HCT116 (cell line): ENCODE data around the gene PTPRR. TPM values are rescaled to one million over a fixed set of nuclear protein-coding genes. Genes with fewer than 3 reads are reported as not detected.

Source experiments
- ATAC-seq: fragments of 200-7000 bp; cut with Tn5 transposase; 2 replicates; pipeline ENCODE4 v1.9.1; 2020; ENCODE audit warnings: mild to moderate bottlenecking, moderate library complexity
- BruUV-seq: library from RNA; stranded (reverse); fragments of 400-500 nt; replicated peaks from 2 replicates; lab custom pipeline; 2021; lab: Mats Ljungman, UMichigan
- CTCF ChIA-PET: fragments of 300-600 bp; sonication (Branson Sonifier 250); formaldehyde crosslinking; loops from one replicate; lab custom pipeline; 2021; ENCODE audit warnings: antibody characterized with exemption; lab: Charles Lee
- POLR2A ChIA-PET: fragments of 300-600, 350-600 bp; sonication (Branson Sonifier 250); formaldehyde crosslinking; loops from one replicate; lab custom pipeline; 2021; ENCODE audit warnings: antibody characterized with exemption; lab: Charles Lee
- RAD21 ChIA-PET, 2 experiments: fragments of 300-600 bp; sonication (Branson Sonifier 250); formaldehyde crosslinking; loops; one replicate each; lab custom pipeline; 2023; ENCODE audit warnings: low total read pairs in 2 of 2; ENCODE audit not compliant: uncharacterized antibody in 2 of 2, unreplicated experiment in 2 of 2, low non-redundant PET in 1 of 2; lab: Charles Lee
- DNase-seq: peaks from one replicate; pipeline ENCODE4 v3.0.0-alpha.2; 2010; ENCODE audit warnings: low read depth, low spot score
- H2AFZ ChIP-seq: fragments of 200-600 bp; shearing (Covaris generic), sonication (generic); 2 replicates; pipeline ENCODE4 v1.6.1; 2017; ENCODE audit warnings: low read depth, mixed run types, mixed read lengths, antibody characterized with exemption, low read length; ENCODE audit not compliant: poor library complexity, severe bottlenecking
- H3K27ac ChIP-seq: 2 replicates; pipeline ENCODE4 v1.5.1; 2012; ENCODE audit warnings: low read depth, low read length
- H3K27me3 ChIP-seq: fragments of 200-600 bp; sonication (generic); 2 replicates; pipeline ENCODE4 v1.6.1; 2016; ENCODE audit warnings: mixed run types, low read length, mixed read lengths; ENCODE audit not compliant: insufficient read depth
- H3K36me3 ChIP-seq, 2 experiments: fragments of 200-500 bp in 1 of 2; fragments of 200-600 bp in 1 of 2; sonication (Bioruptor generic) in 1 of 2; sonication (generic) in 1 of 2; 2 replicates each; pipeline versions ENCODE4 v1.5.1 to v1.6.1; 2014 to 2016; ENCODE audit warnings: low read length in 2 of 2, inconsistent platforms in 1 of 2, mixed read lengths in 1 of 2, mixed run types in 1 of 2; ENCODE audit not compliant: insufficient read depth in 2 of 2, control insufficient read depth in 1 of 2
- H3K4me1 ChIP-seq, 2 experiments: fragments of 200-600 bp in 1 of 2; sonication (generic) in 1 of 2; 2 replicates each; pipeline versions ENCODE4 v1.5.1 to v1.6.1; 2012 to 2017; ENCODE audit warnings: low read length in 2 of 2, inconsistent platforms in 1 of 2, mild to moderate bottlenecking in 1 of 2, mixed read lengths in 1 of 2, mixed run types in 1 of 2, moderate library complexity in 1 of 2; ENCODE audit not compliant: insufficient read depth in 2 of 2, control insufficient read depth in 1 of 2
- H3K4me2 ChIP-seq: fragments of 200-600 bp; sonication (generic); 2 replicates; pipeline ENCODE4 v1.6.1; 2017; ENCODE audit warnings: mixed run types, low read length, mixed read lengths
- H3K4me3 ChIP-seq, 2 experiments: fragments of 200-600 bp in 1 of 2; sonication (generic) in 1 of 2; replicated peaks in 1 of 2; 2 replicates each; pipeline ENCODE4 v1.5.1; 2011 to 2016; ENCODE audit warnings: low read length in 2 of 2, control low read depth in 1 of 2, low read depth in 1 of 2, mild to moderate bottlenecking in 1 of 2, mixed read lengths in 1 of 2, mixed run types in 1 of 2
- H3K79me2 ChIP-seq: fragments of 200-600 bp; sonication (generic); 2 replicates; pipeline ENCODE4 v1.6.1; 2017; ENCODE audit warnings: mild to moderate bottlenecking, mixed run types, low read length, moderate library complexity, mixed read lengths; ENCODE audit not compliant: insufficient read depth
- H3K9ac ChIP-seq: fragments of 200-600 bp; sonication (generic); 2 replicates; pipeline ENCODE4 v1.6.1; 2016; ENCODE audit warnings: low read length, mixed read lengths
- H3K9me2 ChIP-seq: fragments of 200-600 bp; sonication (generic), shearing (Covaris generic); 2 replicates; pipeline ENCODE4 v1.6.1; 2017; ENCODE audit warnings: mixed run types, mild to moderate bottlenecking, moderate library complexity; ENCODE audit not compliant: insufficient read depth
- H3K9me3 ChIP-seq, 2 experiments: fragments of 200-500 bp in 1 of 2; fragments of 200-600 bp in 1 of 2; sonication (Bioruptor generic) in 1 of 2; sonication (generic) in 1 of 2; 2 replicates each; pipeline ENCODE4 v1.6.1; 2014 to 2017; ENCODE audit warnings: low read length in 2 of 2, mixed read lengths in 2 of 2, inconsistent platforms in 1 of 2, low read depth in 1 of 2, mild to moderate bottlenecking in 1 of 2, mixed run types in 1 of 2, moderate library complexity in 1 of 2; ENCODE audit not compliant: control insufficient read depth in 1 of 2, insufficient read depth in 1 of 2
- H4K20me1 ChIP-seq: fragments of 200-600 bp; sonication (generic), shearing (Covaris generic); 2 replicates; pipeline ENCODE4 v1.6.1; 2017; ENCODE audit warnings: mixed run types, mild to moderate bottlenecking, moderate library complexity; ENCODE audit not compliant: insufficient read depth
- JUND ChIP-seq: IDR thresholded peaks from 2 replicates; pipeline ENCODE4 v1.6.1; 2012
- TCF7L2 ChIP-seq: IDR thresholded peaks from 2 replicates; pipeline ENCODE4 v1.7.0; 2011; ENCODE audit warnings: borderline replicate concordance, inconsistent platforms; ENCODE audit not compliant: insufficient read depth, insufficient read length; ENCODE audit errors: extremely low read depth
- YY1 ChIP-seq: IDR thresholded peaks from 2 replicates; pipeline ENCODE4 v1.6.1; 2011; ENCODE audit warnings: low read length, low read depth, moderate library complexity, mild to moderate bottlenecking; ENCODE audit not compliant: insufficient replicate concordance; ENCODE audit errors: extremely low read depth
- intact Hi-C: fragments of 100-400 bp; cut with micrococcal nuclease; formaldehyde crosslinking; loops from 2 replicates; pipeline ENCODE4 v1.10.0; 2022
- total RNA-seq: library from RNA; stranded (reverse); gene quantifications from one replicate; pipeline ENCODE4 v1.2.1, GENCODE V29; 2021; ENCODE audit not compliant: unreplicated experiment
- TF ChIP-seq, protein P1 (sequence below), 3 experiments: fragments of 200-600 bp in 1 of 3; sonication (generic) in 1 of 3; IDR thresholded peaks in 2 of 3; conservative IDR thresholded peaks in 1 of 3; 2 replicates each; pipeline ENCODE4 v1.5.1; 2012 to 2017; ENCODE audit warnings: low read depth in 2 of 3, low read length in 2 of 3, antibody characterized with exemption in 1 of 3, borderline replicate concordance in 1 of 3, control low read depth in 1 of 3, mild to moderate bottlenecking in 1 of 3, mixed read lengths in 1 of 3, mixed run types in 1 of 3, moderate library complexity in 1 of 3; ENCODE audit not compliant: insufficient read depth in 1 of 3
- TF ChIP-seq, protein P2 (sequence below): IDR thresholded peaks from 2 replicates; pipeline ENCODE4 v1.6.1; 2012
- TF ChIP-seq, protein P3 (sequence below): IDR thresholded peaks from 2 replicates; pipeline ENCODE4 v1.6.1; 2012; ENCODE audit warnings: low read depth

The PTPRR gene
- total RNA-seq, 1 experiment from 2014 or later, result 0.27 TPM

DNA sequence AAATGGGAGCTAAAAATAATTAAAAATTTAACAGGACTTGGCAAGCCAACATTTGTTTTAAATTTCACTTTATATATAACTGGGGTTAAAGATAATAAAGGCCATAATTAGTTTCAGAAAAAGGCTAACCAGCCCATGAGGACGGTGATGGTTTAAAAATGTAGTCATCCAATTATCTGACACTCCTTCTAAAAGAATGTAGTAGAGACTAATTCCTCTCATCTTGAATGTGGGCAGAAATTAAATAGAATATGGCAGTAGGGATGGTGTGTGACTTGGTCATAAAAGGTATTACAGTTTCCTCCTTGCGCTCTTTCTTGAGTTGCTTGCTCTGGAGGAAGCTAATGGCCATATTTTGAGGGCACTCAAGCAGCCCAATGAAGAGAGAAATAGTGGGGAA, 234.2 kb downstream of the PTPRR start:
- H2AFZ ChIP-seq, result peak overlapping the region; percentile 51
- no peak overlapping the region for H3K4me2 ChIP-seq
- ChIA-PET POLR2A (no interaction called here), RAD21 (no interaction called here), CTCF (no interaction called here)
- no peak overlapping the region for H3K9ac ChIP-seq
- no TSS peak for BruUV-seq
- TF ChIP-seq, protein P1, sequence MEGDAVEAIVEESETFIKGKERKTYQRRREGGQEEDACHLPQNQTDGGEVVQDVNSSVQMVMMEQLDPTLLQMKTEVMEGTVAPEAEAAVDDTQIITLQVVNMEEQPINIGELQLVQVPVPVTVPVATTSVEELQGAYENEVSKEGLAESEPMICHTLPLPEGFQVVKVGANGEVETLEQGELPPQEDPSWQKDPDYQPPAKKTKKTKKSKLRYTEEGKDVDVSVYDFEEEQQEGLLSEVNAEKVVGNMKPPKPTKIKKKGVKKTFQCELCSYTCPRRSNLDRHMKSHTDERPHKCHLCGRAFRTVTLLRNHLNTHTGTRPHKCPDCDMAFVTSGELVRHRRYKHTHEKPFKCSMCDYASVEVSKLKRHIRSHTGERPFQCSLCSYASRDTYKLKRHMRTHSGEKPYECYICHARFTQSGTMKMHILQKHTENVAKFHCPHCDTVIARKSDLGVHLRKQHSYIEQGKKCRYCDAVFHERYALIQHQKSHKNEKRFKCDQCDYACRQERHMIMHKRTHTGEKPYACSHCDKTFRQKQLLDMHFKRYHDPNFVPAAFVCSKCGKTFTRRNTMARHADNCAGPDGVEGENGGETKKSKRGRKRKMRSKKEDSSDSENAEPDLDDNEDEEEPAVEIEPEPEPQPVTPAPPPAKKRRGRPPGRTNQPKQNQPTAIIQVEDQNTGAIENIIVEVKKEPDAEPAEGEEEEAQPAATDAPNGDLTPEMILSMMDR (IDR thresholded peaks at IDR 0.05 in 2 of 3, conservative IDR thresholded peaks at IDR 0.05 in 1 of 3; ENCODE audit: borderline replicate concordance in 1 of 3, insufficient read depth in 1 of 3, low read depth in 2 of 3, low read length in 2 of 3), result no peak
- TF ChIP-seq JUND, result no peak
- TF ChIP-seq, protein P2, sequence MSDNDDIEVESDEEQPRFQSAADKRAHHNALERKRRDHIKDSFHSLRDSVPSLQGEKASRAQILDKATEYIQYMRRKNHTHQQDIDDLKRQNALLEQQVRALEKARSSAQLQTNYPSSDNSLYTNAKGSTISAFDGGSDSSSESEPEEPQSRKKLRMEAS, result no peak
- no peak for TF ChIP-seq YY1
- TF ChIP-seq, protein P3, sequence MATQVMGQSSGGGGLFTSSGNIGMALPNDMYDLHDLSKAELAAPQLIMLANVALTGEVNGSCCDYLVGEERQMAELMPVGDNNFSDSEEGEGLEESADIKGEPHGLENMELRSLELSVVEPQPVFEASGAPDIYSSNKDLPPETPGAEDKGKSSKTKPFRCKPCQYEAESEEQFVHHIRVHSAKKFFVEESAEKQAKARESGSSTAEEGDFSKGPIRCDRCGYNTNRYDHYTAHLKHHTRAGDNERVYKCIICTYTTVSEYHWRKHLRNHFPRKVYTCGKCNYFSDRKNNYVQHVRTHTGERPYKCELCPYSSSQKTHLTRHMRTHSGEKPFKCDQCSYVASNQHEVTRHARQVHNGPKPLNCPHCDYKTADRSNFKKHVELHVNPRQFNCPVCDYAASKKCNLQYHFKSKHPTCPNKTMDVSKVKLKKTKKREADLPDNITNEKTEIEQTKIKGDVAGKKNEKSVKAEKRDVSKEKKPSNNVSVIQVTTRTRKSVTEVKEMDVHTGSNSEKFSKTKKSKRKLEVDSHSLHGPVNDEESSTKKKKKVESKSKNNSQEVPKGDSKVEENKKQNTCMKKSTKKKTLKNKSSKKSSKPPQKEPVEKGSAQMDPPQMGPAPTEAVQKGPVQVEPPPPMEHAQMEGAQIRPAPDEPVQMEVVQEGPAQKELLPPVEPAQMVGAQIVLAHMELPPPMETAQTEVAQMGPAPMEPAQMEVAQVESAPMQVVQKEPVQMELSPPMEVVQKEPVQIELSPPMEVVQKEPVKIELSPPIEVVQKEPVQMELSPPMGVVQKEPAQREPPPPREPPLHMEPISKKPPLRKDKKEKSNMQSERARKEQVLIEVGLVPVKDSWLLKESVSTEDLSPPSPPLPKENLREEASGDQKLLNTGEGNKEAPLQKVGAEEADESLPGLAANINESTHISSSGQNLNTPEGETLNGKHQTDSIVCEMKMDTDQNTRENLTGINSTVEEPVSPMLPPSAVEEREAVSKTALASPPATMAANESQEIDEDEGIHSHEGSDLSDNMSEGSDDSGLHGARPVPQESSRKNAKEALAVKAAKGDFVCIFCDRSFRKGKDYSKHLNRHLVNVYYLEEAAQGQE, result no peak
- no peak for TF ChIP-seq TCF7L2
- intact Hi-C loops, result no loop called here
- ATAC-seq (no peak), DNase-seq (no peak)
- H3K9me2 ChIP-seq, result no peaks in the 10 kb centered on the region
- H4K20me1 ChIP-seq, result no peaks in the 10 kb centered on the region
- H3K27me3 ChIP-seq, result no peaks in the 10 kb centered on the region
- H3K4me3 ChIP-seq, result no peak overlapping the region
- H3K9me3 ChIP-seq, result no peaks in the 10 kb centered on the region
- H3K4me1 ChIP-seq, result peaks cover 0 to 3% of the 10 kb centered on the region in 2 experiments; a peak in 1 of 4 replicates
- no peaks in the 10 kb centered on the region for H3K36me3 ChIP-seq
- H3K27ac ChIP-seq, result no peak overlapping the region
- H3K79me2 ChIP-seq, result no peaks in the 10 kb centered on the region
